ENCODE results near the gene SLC9A4. TPM values are rescaled to one million over a fixed set of nuclear protein-coding genes. Genes with fewer than 3 reads are reported as not detected.

SLC9A4 gene
- total RNA-seq, 1 donor from 2014 or later, result 0.62 TPM

- H3K4me1 Mint-ChIP-seq (ENCODE audit: low read depth), result no peaks in the 10 kb centered on the region
- no peaks in the 10 kb centered on the region for H3K36me3 Mint-ChIP-seq (ENCODE audit: insufficient read depth)
- no peaks in the 10 kb centered on the region for H3K27me3 Mint-ChIP-seq
- H3K27ac Mint-ChIP-seq, result no peak overlapping the region
- peaks cover 5% of the 10 kb centered on the region for H3K9me3 Mint-ChIP-seq (ENCODE audit: low read depth)
- TF ChIP-seq, protein P1, sequence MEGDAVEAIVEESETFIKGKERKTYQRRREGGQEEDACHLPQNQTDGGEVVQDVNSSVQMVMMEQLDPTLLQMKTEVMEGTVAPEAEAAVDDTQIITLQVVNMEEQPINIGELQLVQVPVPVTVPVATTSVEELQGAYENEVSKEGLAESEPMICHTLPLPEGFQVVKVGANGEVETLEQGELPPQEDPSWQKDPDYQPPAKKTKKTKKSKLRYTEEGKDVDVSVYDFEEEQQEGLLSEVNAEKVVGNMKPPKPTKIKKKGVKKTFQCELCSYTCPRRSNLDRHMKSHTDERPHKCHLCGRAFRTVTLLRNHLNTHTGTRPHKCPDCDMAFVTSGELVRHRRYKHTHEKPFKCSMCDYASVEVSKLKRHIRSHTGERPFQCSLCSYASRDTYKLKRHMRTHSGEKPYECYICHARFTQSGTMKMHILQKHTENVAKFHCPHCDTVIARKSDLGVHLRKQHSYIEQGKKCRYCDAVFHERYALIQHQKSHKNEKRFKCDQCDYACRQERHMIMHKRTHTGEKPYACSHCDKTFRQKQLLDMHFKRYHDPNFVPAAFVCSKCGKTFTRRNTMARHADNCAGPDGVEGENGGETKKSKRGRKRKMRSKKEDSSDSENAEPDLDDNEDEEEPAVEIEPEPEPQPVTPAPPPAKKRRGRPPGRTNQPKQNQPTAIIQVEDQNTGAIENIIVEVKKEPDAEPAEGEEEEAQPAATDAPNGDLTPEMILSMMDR (IDR thresholded peaks at IDR 0.05; ENCODE audit: unreplicated experiment), result no peak
- DNase-seq (ENCODE audit: low spot score, unreplicated experiment), result no peak
- no peak overlapping the region for H3K4me3 Mint-ChIP-seq (ENCODE audit: low read depth)
These were observed 19.5 kb upstream of the SLC9A4 start for GRCh38 chr2:102453501-102453900.

DNA sequence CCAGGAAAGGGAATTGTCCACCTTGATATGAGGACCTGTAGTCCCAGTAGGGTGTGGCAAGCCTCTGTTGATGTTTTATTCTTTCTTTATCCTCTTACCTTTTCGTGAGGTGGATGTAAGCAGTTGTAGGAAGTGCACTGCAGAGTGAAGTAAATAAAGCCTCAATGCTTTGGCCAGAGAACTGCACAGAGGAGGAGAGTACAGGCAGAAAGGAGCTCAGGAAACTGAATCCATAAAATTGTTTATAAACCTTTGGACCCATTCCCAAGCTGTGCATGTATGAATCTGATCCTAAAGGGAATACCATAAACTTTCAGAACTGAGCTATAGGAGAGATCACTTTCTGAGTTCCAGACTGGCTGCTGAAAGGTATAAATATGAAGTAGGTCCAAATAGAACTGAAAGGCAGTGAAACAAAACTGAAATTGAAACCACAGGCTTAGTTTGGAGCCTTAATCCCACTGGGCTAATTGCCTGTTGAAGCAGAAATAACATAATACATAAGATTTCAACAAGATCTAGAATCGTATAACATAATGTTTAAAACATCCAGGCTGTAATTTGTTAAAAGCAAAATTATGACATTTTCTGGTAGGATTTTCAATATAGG lies 17.9 kb upstream of the SLC9A4 start:
- no peak for DNase-seq (ENCODE audit: low spot score, unreplicated experiment)
- TF ChIP-seq, protein P1 (IDR thresholded peaks at IDR 0.05; ENCODE audit: unreplicated experiment), result no peak
- H3K9me3 Mint-ChIP-seq (ENCODE audit: low read depth), result peaks cover 5% of the 10 kb centered on the region
- H3K27ac Mint-ChIP-seq, result no peak overlapping the region
- peaks cover 3% of the 10 kb centered on the region for H3K27me3 Mint-ChIP-seq
- H3K36me3 Mint-ChIP-seq (ENCODE audit: insufficient read depth), result no peaks in the 10 kb centered on the region
- H3K4me3 Mint-ChIP-seq (ENCODE audit: low read depth), result no peak overlapping the region
- H3K4me1 Mint-ChIP-seq (ENCODE audit: low read depth), result no peaks in the 10 kb centered on the region

GRCh38 chr2:102460467-102460866 lies 12.6 kb upstream of the SLC9A4 start:
- DNase-seq (ENCODE audit: low spot score, unreplicated experiment), result no peak
- no peaks in the 10 kb centered on the region for H3K36me3 Mint-ChIP-seq (ENCODE audit: insufficient read depth)
- H3K9me3 Mint-ChIP-seq (ENCODE audit: low read depth), result peaks cover 5% of the 10 kb centered on the region
- peaks cover 13% of the 10 kb centered on the region for H3K27me3 Mint-ChIP-seq
- H3K27ac Mint-ChIP-seq, result no peak overlapping the region
- no peaks in the 10 kb centered on the region for H3K4me1 Mint-ChIP-seq (ENCODE audit: low read depth)
- H3K4me3 Mint-ChIP-seq (ENCODE audit: low read depth), result no peak overlapping the region
- TF ChIP-seq, protein P1 (IDR thresholded peaks at IDR 0.05; ENCODE audit: unreplicated experiment), result no peak

DNA sequence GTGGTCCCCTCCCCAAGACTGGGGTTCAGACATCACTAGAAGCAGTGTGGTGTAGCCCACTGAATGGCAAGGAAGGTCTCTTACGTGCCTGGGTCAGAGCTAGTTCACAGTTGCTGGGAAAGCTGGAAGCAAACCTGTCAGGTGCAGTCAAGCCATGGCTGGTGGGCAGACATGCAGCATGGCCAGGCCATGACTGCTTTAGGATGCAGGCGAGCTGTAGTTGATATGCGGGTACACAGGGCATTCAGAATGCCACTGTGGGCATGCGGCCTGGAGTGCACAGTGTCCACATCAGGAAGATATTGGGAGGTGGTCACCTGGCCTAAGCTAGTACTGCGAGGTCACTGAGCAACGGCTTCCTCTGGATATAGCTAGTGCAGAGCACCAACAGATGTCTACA lies 11.8 kb upstream of the SLC9A4 start:
- no peak for DNase-seq (ENCODE audit: low spot score, unreplicated experiment)
- no peaks in the 10 kb centered on the region for H3K4me1 Mint-ChIP-seq (ENCODE audit: low read depth)
- no peaks in the 10 kb centered on the region for H3K36me3 Mint-ChIP-seq (ENCODE audit: insufficient read depth)
- H3K9me3 Mint-ChIP-seq (ENCODE audit: low read depth), result no peaks in the 10 kb centered on the region
- peaks cover 13% of the 10 kb centered on the region for H3K27me3 Mint-ChIP-seq
- no peak overlapping the region for H3K4me3 Mint-ChIP-seq (ENCODE audit: low read depth)
- H3K27ac Mint-ChIP-seq, result no peak overlapping the region
- TF ChIP-seq, protein P1 (IDR thresholded peaks at IDR 0.05; ENCODE audit: unreplicated experiment), result no peak

DNA sequence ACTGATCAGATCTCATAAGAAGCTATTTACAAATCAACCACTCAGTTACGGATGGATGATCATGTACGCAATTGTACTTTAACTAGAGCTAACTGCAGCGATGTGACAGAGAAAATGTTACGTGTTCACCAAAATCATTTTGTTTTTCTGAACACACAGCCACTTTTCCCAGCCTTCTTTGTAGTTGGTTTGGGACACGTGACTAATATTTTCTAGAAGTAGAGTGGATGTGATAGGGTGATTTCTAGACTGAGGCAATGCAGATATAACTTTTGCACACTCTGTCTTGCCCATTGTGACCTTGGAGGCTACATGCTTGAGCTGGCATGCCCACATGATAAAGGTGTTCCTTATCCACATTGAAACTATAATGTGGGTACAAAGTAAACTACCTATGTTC lies 9.9 kb upstream of the SLC9A4 start:
- no peaks in the 10 kb centered on the region for H3K4me1 Mint-ChIP-seq (ENCODE audit: low read depth)
- DNase-seq (ENCODE audit: low spot score, unreplicated experiment), result no peak
- H3K27me3 Mint-ChIP-seq, result peaks cover 13% of the 10 kb centered on the region
- H3K9me3 Mint-ChIP-seq (ENCODE audit: low read depth), result no peaks in the 10 kb centered on the region
- no peak overlapping the region for H3K27ac Mint-ChIP-seq
- TF ChIP-seq, protein P1 (IDR thresholded peaks at IDR 0.05; ENCODE audit: unreplicated experiment), result no peak
- no peak overlapping the region for H3K4me3 Mint-ChIP-seq (ENCODE audit: low read depth)
- no peaks in the 10 kb centered on the region for H3K36me3 Mint-ChIP-seq (ENCODE audit: insufficient read depth)

Measured in progenitor cell of endocrine pancreas (in vitro differentiated cells).